Endothelial cell (in vitro differentiated cells): ENCODE results near the gene TRIM47. TPM values are rescaled to one million over a fixed set of nuclear protein-coding genes. Genes with fewer than 3 reads are reported as not detected.

Source experiments
- DNase-seq: peaks from one replicate; pipeline ENCODE4 v3.0.0; 2021; ENCODE audit warnings: low spot score
- H3K27ac Mint-ChIP-seq: one replicate; pipeline ENCODE4 v1.8.0; 2021; ENCODE audit warnings: mixed read lengths, inconsistent platforms; ENCODE audit not compliant: unreplicated experiment
- H3K27me3 Mint-ChIP-seq: one replicate; pipeline ENCODE4 v1.8.0; 2021; ENCODE audit warnings: mild to moderate bottlenecking, moderate library complexity, mixed read lengths, inconsistent platforms; ENCODE audit not compliant: unreplicated experiment
- H3K36me3 Mint-ChIP-seq: one replicate; pipeline ENCODE4 v1.8.0; 2021; ENCODE audit warnings: mild to moderate bottlenecking, low read depth, mixed read lengths, inconsistent platforms; ENCODE audit not compliant: unreplicated experiment
- H3K4me1 Mint-ChIP-seq: one replicate; pipeline ENCODE4 v1.8.0; 2021; ENCODE audit warnings: mild to moderate bottlenecking, mixed read lengths, inconsistent platforms; ENCODE audit not compliant: unreplicated experiment
- H3K4me3 Mint-ChIP-seq: one replicate; pipeline ENCODE4 v1.8.0; 2021; ENCODE audit warnings: mild to moderate bottlenecking, mixed read lengths, inconsistent platforms; ENCODE audit not compliant: unreplicated experiment
- H3K9me3 Mint-ChIP-seq: one replicate; pipeline ENCODE4 v1.8.0; 2021; ENCODE audit warnings: mixed read lengths, inconsistent platforms; ENCODE audit not compliant: unreplicated experiment
- total RNA-seq: library from RNA; stranded (reverse); fragmentation: NEBNext Ultra II Directional; extraction: Animal tissue kit (Norgen Biotek cat#: 25700); gene quantifications from one replicate; pipeline ENCODE4 v1.2.1, GENCODE V29; 2021; ENCODE audit not compliant: unreplicated experiment
- TF ChIP-seq, protein P1 (sequence below): fragments of 200-600 bp; sonication (generic); IDR thresholded peaks from one replicate; pipeline ENCODE4 v1.5.0; 2021; ENCODE audit warnings: antibody characterized with exemption; ENCODE audit not compliant: unreplicated experiment

TRIM47 gene
- total RNA-seq, 1 donor from 2014 or later, result 4.4 TPM

DNA sequence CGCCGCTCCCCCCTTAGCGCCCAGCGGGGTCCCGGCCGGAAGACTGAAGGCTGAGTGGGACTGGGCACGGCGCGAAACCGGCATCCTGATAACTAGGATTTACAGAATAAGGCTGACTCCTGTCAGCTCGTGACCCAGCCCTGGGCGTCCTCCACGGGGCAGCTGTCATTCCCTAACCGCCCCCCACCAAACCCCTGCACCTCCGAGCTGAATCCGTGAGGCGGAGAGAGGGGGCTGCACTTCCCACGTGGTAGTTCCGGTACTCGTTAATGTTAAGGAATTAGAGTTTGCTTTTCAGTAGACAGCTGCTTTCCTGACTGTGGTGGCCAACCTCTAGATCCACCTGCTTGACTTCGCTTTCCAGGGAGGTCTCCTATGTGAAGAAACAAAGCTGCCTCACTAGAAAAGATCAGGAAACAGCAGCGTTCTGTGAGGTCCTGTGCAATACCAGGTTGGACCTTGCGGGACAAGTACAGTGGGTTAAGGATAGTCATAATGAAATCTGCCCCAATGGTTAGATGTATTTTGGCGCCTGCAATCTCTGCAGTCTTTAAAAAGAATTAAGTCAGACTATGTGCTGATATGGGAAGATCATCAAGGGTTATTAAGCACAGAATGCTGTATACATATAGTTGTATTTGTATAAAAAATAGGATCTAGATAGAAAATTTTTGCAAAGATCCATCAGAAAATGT is 22.2 kb downstream of the TRIM47 start:
- peaks cover 23% of the 10 kb centered on the region for H3K4me1 Mint-ChIP-seq
- H3K27ac Mint-ChIP-seq, result no peak overlapping the region
- H3K36me3 Mint-ChIP-seq, result peaks cover 4% of the 10 kb centered on the region
- DNase-seq, result no peak
- H3K9me3 Mint-ChIP-seq, result no peaks in the 10 kb centered on the region
- peaks cover 7% of the 10 kb centered on the region for H3K27me3 Mint-ChIP-seq
- peak overlapping the region; percentile 92 for H3K4me3 Mint-ChIP-seq
- TF ChIP-seq, protein P1, sequence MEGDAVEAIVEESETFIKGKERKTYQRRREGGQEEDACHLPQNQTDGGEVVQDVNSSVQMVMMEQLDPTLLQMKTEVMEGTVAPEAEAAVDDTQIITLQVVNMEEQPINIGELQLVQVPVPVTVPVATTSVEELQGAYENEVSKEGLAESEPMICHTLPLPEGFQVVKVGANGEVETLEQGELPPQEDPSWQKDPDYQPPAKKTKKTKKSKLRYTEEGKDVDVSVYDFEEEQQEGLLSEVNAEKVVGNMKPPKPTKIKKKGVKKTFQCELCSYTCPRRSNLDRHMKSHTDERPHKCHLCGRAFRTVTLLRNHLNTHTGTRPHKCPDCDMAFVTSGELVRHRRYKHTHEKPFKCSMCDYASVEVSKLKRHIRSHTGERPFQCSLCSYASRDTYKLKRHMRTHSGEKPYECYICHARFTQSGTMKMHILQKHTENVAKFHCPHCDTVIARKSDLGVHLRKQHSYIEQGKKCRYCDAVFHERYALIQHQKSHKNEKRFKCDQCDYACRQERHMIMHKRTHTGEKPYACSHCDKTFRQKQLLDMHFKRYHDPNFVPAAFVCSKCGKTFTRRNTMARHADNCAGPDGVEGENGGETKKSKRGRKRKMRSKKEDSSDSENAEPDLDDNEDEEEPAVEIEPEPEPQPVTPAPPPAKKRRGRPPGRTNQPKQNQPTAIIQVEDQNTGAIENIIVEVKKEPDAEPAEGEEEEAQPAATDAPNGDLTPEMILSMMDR, result no peak

DNA sequence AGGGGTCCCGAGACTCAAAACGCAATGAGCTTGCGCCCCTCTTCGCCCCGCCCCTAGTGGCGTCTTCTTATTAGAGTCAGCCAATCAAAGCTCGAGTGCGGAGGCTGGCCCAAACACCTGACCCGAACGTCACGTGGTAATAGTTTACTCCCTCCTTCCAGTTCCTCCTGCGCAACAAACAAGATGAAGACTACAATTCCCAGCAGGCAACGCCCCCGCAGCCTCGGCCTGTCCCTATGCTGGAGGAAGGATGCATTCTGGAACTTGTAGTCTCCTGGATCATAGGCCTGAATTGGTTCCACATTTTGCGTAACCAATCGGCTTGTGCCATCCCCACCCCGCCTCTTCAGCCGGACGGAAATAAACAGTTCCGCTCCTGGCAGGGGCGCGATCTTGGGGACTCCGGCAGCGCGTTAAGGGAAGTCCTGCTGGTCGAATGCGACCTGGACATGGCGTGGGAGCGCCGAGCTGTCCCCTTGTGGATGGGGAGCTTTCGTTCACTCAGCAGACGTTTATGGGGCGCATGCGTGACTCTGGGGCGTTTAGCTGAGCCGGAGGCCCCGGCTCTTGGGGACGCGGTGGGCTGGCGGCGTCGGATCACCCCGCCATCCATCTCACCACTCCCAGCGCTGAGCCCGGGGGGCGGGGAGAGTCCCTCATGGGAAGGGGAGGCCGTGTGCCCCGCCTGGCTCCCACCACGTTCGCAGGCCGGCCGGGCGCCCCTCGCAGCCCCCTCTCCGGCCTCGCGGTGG is 22.9 kb downstream of the TRIM47 start, which contains the start of gene WBP2:
Gene WBP2, minus strand, starts transcription at position 26 of the 752 bp plus-strand sequence. CDS start 38 bp downstream, outside the sequence.
- H3K27ac Mint-ChIP-seq, result no peak within 1 kb of the TSS
- no peaks in the 10 kb centered on the region for H3K9me3 Mint-ChIP-seq
- H3K4me3 Mint-ChIP-seq, result peak within 1 kb of the TSS; percentile 92
- TF ChIP-seq, protein P1, result peak; percentile 57
- peaks cover 5% of the 10 kb centered on the region for H3K36me3 Mint-ChIP-seq
- H3K4me1 Mint-ChIP-seq, result peaks cover 23% of the 10 kb centered on the region
- peaks cover 8% of the 10 kb centered on the region for H3K27me3 Mint-ChIP-seq
- peak; percentile 94 for DNase-seq

DNA sequence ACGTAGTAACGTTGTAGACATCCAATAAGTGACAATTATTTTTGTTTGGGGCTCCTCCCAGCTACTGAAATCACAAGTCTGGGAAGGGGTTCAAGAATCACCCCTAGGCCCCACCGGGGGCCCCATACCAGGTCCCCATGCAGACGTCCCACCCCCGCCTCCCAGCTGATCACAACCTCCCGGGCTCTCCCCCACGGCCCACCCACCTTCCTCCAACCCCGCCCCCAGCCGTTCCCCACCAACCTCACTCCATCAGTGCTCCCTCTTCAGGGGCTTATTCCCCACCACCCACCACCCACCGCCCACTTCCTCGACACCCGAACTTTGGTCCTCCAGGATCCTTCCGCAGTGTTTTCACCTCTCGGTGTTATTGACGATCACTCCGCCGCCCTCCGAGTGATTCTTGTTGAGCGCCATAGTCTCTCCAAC is 23.5 kb downstream of the TRIM47 start:
- no peak overlapping the region for H3K4me3 Mint-ChIP-seq
- H3K27ac Mint-ChIP-seq, result no peak overlapping the region
- no peaks in the 10 kb centered on the region for H3K9me3 Mint-ChIP-seq
- TF ChIP-seq, protein P1, result no peak
- peaks cover 5% of the 10 kb centered on the region for H3K36me3 Mint-ChIP-seq
- peaks cover 23% of the 10 kb centered on the region for H3K4me1 Mint-ChIP-seq
- H3K27me3 Mint-ChIP-seq, result peaks cover 8% of the 10 kb centered on the region
- DNase-seq, result no peak

DNA sequence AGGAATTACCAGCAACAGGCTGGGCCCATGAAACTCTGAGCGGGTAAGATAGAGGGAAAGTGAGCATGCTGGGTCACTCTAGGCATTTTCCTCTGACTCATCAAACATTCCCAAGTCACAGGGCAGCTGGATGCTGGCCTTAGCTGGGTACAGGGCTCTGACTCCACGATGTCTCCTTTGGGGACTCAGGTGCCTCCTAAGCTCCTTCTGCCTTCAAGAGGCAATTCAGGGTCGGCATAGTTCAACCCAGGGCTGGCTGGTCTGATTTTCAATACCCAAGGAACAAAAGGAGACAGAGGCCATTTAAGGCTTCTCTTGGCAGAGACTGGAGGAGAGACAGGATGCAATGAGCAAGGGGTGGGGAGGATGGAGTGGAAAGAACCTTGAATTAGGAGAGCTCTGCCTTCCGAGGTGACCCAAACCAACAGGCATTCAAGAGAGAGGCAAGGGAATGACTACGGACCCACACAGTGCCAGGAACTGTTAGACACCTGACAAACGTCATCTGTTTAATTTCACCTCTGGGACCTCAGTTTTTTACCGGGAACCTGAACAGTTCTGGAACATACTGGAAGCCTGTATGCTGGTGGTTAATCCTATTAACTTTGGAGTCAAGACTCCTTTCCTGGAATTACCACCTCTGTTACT is 24.2 kb downstream of the TRIM47 start:
- H3K27ac Mint-ChIP-seq, result no peak overlapping the region
- peaks cover 30% of the 10 kb centered on the region for H3K4me1 Mint-ChIP-seq
- DNase-seq, result no peak
- no peak overlapping the region for H3K4me3 Mint-ChIP-seq
- no peaks in the 10 kb centered on the region for H3K9me3 Mint-ChIP-seq
- TF ChIP-seq, protein P1, result no peak
- H3K36me3 Mint-ChIP-seq, result peaks cover 12% of the 10 kb centered on the region
- peaks cover 5% of the 10 kb centered on the region for H3K27me3 Mint-ChIP-seq
